ENCODE results near the gene KCNQ1. TPM values are rescaled to one million over a fixed set of nuclear protein-coding genes. Genes with fewer than 3 reads are reported as not detected.

Gene KCNQ1
- total RNA-seq, 1 experiment from 2014 or later, result 2.3 TPM

DNA sequence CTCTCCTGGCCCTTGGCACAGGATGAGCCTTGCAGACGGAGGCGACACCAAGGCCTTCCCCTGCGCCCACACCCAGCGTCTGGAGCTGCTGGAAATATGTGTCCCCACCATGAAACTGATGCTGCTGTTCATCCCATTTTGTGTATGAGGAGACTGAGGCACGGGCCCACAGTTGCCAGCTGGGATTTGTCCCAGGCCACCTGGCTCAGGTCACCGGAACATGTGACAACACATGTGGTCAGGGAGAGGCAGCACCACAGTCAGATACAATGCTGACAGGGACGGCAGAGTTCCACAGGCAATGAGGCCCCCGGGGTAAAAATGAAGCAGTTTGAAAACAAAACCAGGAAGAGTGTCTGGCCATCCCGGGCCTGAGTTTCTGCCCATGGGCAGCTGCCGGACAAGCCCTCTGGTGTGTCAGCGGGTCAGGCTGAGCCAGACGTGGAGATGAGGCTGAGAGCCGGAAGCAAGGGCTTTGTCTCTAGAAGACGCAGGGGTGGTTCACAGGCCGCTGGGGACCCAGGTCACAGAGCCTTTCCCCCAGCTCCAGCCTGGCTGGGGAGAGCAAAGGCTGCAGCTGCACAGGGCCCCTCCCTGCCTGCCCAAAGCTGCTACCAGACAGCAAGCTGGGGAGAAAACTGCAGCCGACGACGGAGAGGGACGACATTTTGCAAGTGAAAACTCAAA lies 360.0 kb downstream of the KCNQ1 start:
- H3K14ac ChIP-seq (ENCODE audit: insufficient read depth, low read length), result no peak overlapping the region
- peak; percentile 26 for DNase-seq
- no peak overlapping the region for H2AK5ac ChIP-seq (ENCODE audit: insufficient read length, low read length)
- Mint-ChIP-seq H3K4me3 (no peak overlapping the region), H3K9me3 (no peaks in the 10 kb centered on the region), H3K4me1 (peaks cover 10 to 19% of the 10 kb centered on the region in 2 experiments), H3K27me3 (ENCODE audit: low read depth) (peaks cover 91% of the 10 kb centered on the region), H3K27ac (no peak overlapping the region; a peak in 1 of 7 replicates), H3K36me3 (ENCODE audit: insufficient read depth in 1 of 3, low read depth in 3 of 3) (no peaks in the 10 kb centered on the region)
- H3T11ph ChIP-seq (ENCODE audit: low read length), result no peak overlapping the region
- H2BK5ac ChIP-seq (ENCODE audit: insufficient read length, low read length), result no peak overlapping the region
- no peak overlapping the region for H3K9ac ChIP-seq (ENCODE audit: extremely low read depth, insufficient read length, low read length)
- H3K27ac ChIP-seq (ENCODE audit: insufficient read length, low read depth, low read length), result no peak overlapping the region
- H3K79me2 ChIP-seq (ENCODE audit: insufficient read depth, low read length), result no peaks in the 10 kb centered on the region
- no peak overlapping the region for H4K8ac ChIP-seq (replicated peaks; ENCODE audit: insufficient read length, low read depth, low read length)
- no peak overlapping the region for H2BK20ac ChIP-seq (ENCODE audit: low read depth, low read length, poor library complexity, severe bottlenecking)
- TF ChIP-seq, protein P1, sequence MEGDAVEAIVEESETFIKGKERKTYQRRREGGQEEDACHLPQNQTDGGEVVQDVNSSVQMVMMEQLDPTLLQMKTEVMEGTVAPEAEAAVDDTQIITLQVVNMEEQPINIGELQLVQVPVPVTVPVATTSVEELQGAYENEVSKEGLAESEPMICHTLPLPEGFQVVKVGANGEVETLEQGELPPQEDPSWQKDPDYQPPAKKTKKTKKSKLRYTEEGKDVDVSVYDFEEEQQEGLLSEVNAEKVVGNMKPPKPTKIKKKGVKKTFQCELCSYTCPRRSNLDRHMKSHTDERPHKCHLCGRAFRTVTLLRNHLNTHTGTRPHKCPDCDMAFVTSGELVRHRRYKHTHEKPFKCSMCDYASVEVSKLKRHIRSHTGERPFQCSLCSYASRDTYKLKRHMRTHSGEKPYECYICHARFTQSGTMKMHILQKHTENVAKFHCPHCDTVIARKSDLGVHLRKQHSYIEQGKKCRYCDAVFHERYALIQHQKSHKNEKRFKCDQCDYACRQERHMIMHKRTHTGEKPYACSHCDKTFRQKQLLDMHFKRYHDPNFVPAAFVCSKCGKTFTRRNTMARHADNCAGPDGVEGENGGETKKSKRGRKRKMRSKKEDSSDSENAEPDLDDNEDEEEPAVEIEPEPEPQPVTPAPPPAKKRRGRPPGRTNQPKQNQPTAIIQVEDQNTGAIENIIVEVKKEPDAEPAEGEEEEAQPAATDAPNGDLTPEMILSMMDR (conservative IDR thresholded peaks at IDR 0.05), result no peak
- no peak overlapping the region for H4K5ac ChIP-seq (ENCODE audit: insufficient read length, low read depth, low read length)
- no peak overlapping the region for H2BK120ac ChIP-seq (ENCODE audit: low read depth, low read length, poor library complexity, severe bottlenecking)
- H4K91ac ChIP-seq (ENCODE audit: insufficient read length, low read depth, low read length), result no peak overlapping the region
- no peak overlapping the region for H3K56ac ChIP-seq (ENCODE audit: insufficient read length, low read depth, low read length)
- H2BK12ac ChIP-seq (ENCODE audit: insufficient read length, low read depth, low read length), result no peak overlapping the region
- H3K27me3 ChIP-seq (ENCODE audit: insufficient read depth, low read length), result no peaks in the 10 kb centered on the region; the same call in 1 of the 2 replicates
- no peak overlapping the region for H2BK15ac ChIP-seq (ENCODE audit: low read depth, low read length)
- no peaks in the 10 kb centered on the region for H3K79me1 ChIP-seq (ENCODE audit: insufficient read depth, low read depth, low read length, poor library complexity, severe bottlenecking)
- no peak overlapping the region for H3K4me2 ChIP-seq (ENCODE audit: insufficient read depth, insufficient read length, low read length)
- no peak overlapping the region for H3K23ac ChIP-seq (ENCODE audit: insufficient read length, low read depth, low read length)
- H3K9me3 ChIP-seq (ENCODE audit: control insufficient read depth, low read depth, low read length), result no peaks in the 10 kb centered on the region
- no CpG with 5 or more reads among the region's 19 CpGs for WGBS (ENCODE audit: extremely low coverage, insufficient read length, low lambda C conversion rate)
- no peaks in the 10 kb centered on the region for H4K20me1 ChIP-seq (ENCODE audit: control insufficient read depth, insufficient read depth, insufficient read length)
- H3K4ac ChIP-seq (ENCODE audit: low read depth, low read length), result no peak overlapping the region
- H3K18ac ChIP-seq (ENCODE audit: insufficient read length, low read depth, low read length), result no peak overlapping the region
- no peaks in the 10 kb centered on the region for H3K4me1 ChIP-seq (ENCODE audit: insufficient read depth, low read length)
- no peak overlapping the region for H2AFZ ChIP-seq (ENCODE audit: low read length)
- H3K23me2 ChIP-seq (ENCODE audit: insufficient read length, low read depth, low read length, poor library complexity, severe bottlenecking), result no peaks in the 10 kb centered on the region

All from H9 (cell line).